CD4-positive, CD25-positive, alpha-beta regulatory T cell (primary cell): ENCODE measurements around the gene PIK3R2. TPM values are rescaled to one million over a fixed set of nuclear protein-coding genes. Genes with fewer than 3 reads are reported as not detected.
"Not testable (repeated sequence)": the region's sequence is repeated elsewhere in the genome, so short reads cannot be mapped to it uniquely, and the experiment has no call there.

ENCODE experiments used
- ATAC-seq, 2 donors: fragments of 150-1000 bp; cut with Tn5 transposase; one replicate each; pipeline ENCODE4 v1.10.0; 2021; ENCODE audit warnings: low read depth in 2 of 2, moderate number of reproducible peaks in 2 of 2, moderate library complexity in 1 of 2
- DNase-seq, 3 donors: peaks; one replicate each; pipeline versions ENCODE4 v3.0.0 to v3.0.0-alpha.2; 2012 to 2022; ENCODE audit warnings: mixed read lengths in 1 of 3
- H3K27ac ChIP-seq: one replicate; pipeline ENCODE4 v1.7.0; 2013; ENCODE audit warnings: mild to moderate bottlenecking, low read length; ENCODE audit not compliant: insufficient read depth, poor library complexity, severe bottlenecking
- H3K27me3 ChIP-seq: one replicate; pipeline ENCODE4 v1.7.0; 2013; ENCODE audit warnings: low read length; ENCODE audit not compliant: control insufficient read depth, insufficient read depth
- H3K36me3 ChIP-seq: one replicate; pipeline ENCODE4 v1.7.0; 2013; ENCODE audit warnings: mild to moderate bottlenecking, low read length, moderate library complexity; ENCODE audit not compliant: control insufficient read depth, insufficient read depth
- H3K4me1 ChIP-seq: 2 replicates; pipeline ENCODE4 v1.7.0; 2013; ENCODE audit warnings: mild to moderate bottlenecking, low read length; ENCODE audit not compliant: insufficient read depth, control insufficient read depth, poor library complexity, severe bottlenecking
- H3K4me3 ChIP-seq: one replicate; pipeline ENCODE4 v1.7.0; 2013; ENCODE audit warnings: low read depth, mild to moderate bottlenecking, low read length, moderate library complexity
- H3K9me3 ChIP-seq, 2 experiments: 1 replicate in 1 of 2; 2 replicates in 1 of 2; pipeline ENCODE4 v1.7.0; 2013; ENCODE audit warnings: low read length in 2 of 2, mild to moderate bottlenecking in 1 of 2, moderate library complexity in 1 of 2; ENCODE audit not compliant: control insufficient read depth in 2 of 2
- H3K27ac Mint-ChIP-seq, 3 donors: one replicate each; pipeline ENCODE4 v1.8.0; 2020 to 2022; ENCODE audit warnings: mild to moderate bottlenecking in 3 of 3, mixed read lengths in 3 of 3, moderate library complexity in 2 of 3
- H3K27me3 Mint-ChIP-seq: one replicate; pipeline ENCODE4 v1.8.0; 2022; ENCODE audit warnings: mild to moderate bottlenecking, mixed read lengths
- H3K36me3 Mint-ChIP-seq: one replicate; pipeline ENCODE4 v1.8.0; 2020; ENCODE audit warnings: mixed read lengths
- H3K4me1 Mint-ChIP-seq, 4 donors: one replicate each; pipeline ENCODE4 v1.8.0; 2020 to 2022; ENCODE audit warnings: mixed read lengths in 4 of 4, mild to moderate bottlenecking in 1 of 4
- H3K4me3 Mint-ChIP-seq, 4 donors: one replicate each; pipeline ENCODE4 v1.8.0; 2020 to 2022; ENCODE audit warnings: mild to moderate bottlenecking in 4 of 4, mixed read lengths in 4 of 4, moderate library complexity in 3 of 4
- H3K9me3 Mint-ChIP-seq, 7 donors: one replicate each; pipeline ENCODE4 v1.8.0; 2020 to 2022; ENCODE audit warnings: mixed read lengths in 7 of 7, mild to moderate bottlenecking in 3 of 7, moderate library complexity in 2 of 7
- polyA plus RNA-seq, 4 donors: library from polyadenylated mRNA; unstranded; fragments of 300-500 nt; fragmentation: Illumina TruSeq; gene quantifications; one replicate each; pipeline ENCODE4 v1.2.3, GENCODE V29; 2021
- total RNA-seq: library from RNA; stranded (reverse); gene quantifications from one replicate; pipeline ENCODE4 v1.2.3, GENCODE V29; 2022

The PIK3R2 gene
- total and polyA plus RNA-seq, 5 donors from 2014 or later = 0.42 to 9.4 (median 3.2) TPM

GRCh38 chr19:18203863-18204393 lies 51.0 kb downstream of the PIK3R2 start, which contains the start of gene RAB3A:
TSS of gene RAB3A (minus strand) at chr19:18204042. CDS start at chr19:18202740, 1,302 bp downstream.
- Histone ChIP-seq H3K27me3 (no peaks in the 10 kb centered on the region), H3K4me1 (peaks cover 24% of the 10 kb centered on the region), H3K4me3 (peak within 1 kb of the TSS; percentile 70), H3K36me3 (no peaks in the 10 kb centered on the region), H3K27ac (peak within 1 kb of the TSS; percentile 78), H3K9me3 (no peaks in the 10 kb centered on the region)
- Mint-ChIP-seq H3K27me3 (peaks cover 6% of the 10 kb centered on the region), H3K9me3 (no peaks in the 10 kb centered on the region), H3K4me1 (peaks cover 4 to 35% (median 7%) of the 10 kb centered on the region in 4 donors), H3K27ac (peak within 1 kb of the TSS; percentile 67 to 97 (median 94)), H3K4me3 (peak within 1 kb of the TSS; percentile 94 to 97 (median 94)), H3K36me3 (no peaks in the 10 kb centered on the region)
- DNase-seq = peak; percentile 99 to 100 (median 100)
- peak; percentile 89 to 93 for ATAC-seq

GRCh38 chr19:18204394-18205199 lies 51.6 kb downstream of the PIK3R2 start:
- Mint-ChIP-seq H3K4me3 (peak overlapping the region; percentile 94 to 97 (median 94)), H3K9me3 (no peaks in the 10 kb centered on the region), H3K27ac (peak overlapping the region; percentile 67 to 97 (median 94)), H3K27me3 (peaks cover 6% of the 10 kb centered on the region), H3K4me1 (peaks cover 4 to 35% (median 7%) of the 10 kb centered on the region in 4 donors), H3K36me3 (no peaks in the 10 kb centered on the region)
- ATAC-seq (no peak), DNase-seq (no peak)
- H3K4me3 ChIP-seq = peak overlapping the region; percentile 70
- no peaks in the 10 kb centered on the region for H3K27me3 ChIP-seq
- no peaks in the 10 kb centered on the region for H3K36me3 ChIP-seq
- H3K27ac ChIP-seq = peak overlapping the region; percentile 78
- no peaks in the 10 kb centered on the region for H3K9me3 ChIP-seq
- H3K4me1 ChIP-seq = peaks cover 24% of the 10 kb centered on the region

- peak overlapping the region; percentile 78 for H3K27ac ChIP-seq
- peaks cover 24% of the 10 kb centered on the region for H3K4me1 ChIP-seq
- peaks cover 4 to 35% (median 7%) of the 10 kb centered on the region in 4 donors for H3K4me1 Mint-ChIP-seq
- no peaks in the 10 kb centered on the region for H3K36me3 Mint-ChIP-seq
- no peaks in the 10 kb centered on the region for H3K9me3 Mint-ChIP-seq
- H3K36me3 ChIP-seq = no peaks in the 10 kb centered on the region
- H3K27me3 ChIP-seq = no peaks in the 10 kb centered on the region
- no peak overlapping the region for H3K4me3 ChIP-seq
- H3K4me3 Mint-ChIP-seq = peak overlapping the region; percentile 94 to 97 (median 94)
- ATAC-seq = no peak
- peak; percentile 42 to 75 (median 48) for DNase-seq
- peak overlapping the region; percentile 26 to 97 (median 94) for H3K27ac Mint-ChIP-seq
- peaks cover 10% of the 10 kb centered on the region for H3K27me3 Mint-ChIP-seq
- H3K9me3 ChIP-seq = no peaks in the 10 kb centered on the region
Measured at GRCh38 chr19:18205200-18205892, 52.4 kb downstream of the PIK3R2 start.

GRCh38 chr19:18206018-18206417 lies 53.1 kb downstream of the PIK3R2 start:
- Histone ChIP-seq H3K27me3 (no peaks in the 10 kb centered on the region), H3K4me1 (peaks cover 24% of the 10 kb centered on the region), H3K36me3 (no peaks in the 10 kb centered on the region), H3K4me3 (no peak overlapping the region), H3K27ac (no peak overlapping the region), H3K9me3 (no peaks in the 10 kb centered on the region)
- H3K9me3 Mint-ChIP-seq = no peaks in the 10 kb centered on the region
- H3K27ac Mint-ChIP-seq = no peak overlapping the region
- H3K4me1 Mint-ChIP-seq = peaks cover 4 to 35% (median 7%) of the 10 kb centered on the region in 4 donors
- H3K4me3 Mint-ChIP-seq = peak overlapping the region in 2 of 4 donors; percentile 28 to 61
- DNase-seq (no peak), ATAC-seq (no peak)
- no peaks in the 10 kb centered on the region for H3K36me3 Mint-ChIP-seq
- H3K27me3 Mint-ChIP-seq = peaks cover 14% of the 10 kb centered on the region

- Histone ChIP-seq H3K9me3 (no peaks in the 10 kb centered on the region), H3K4me1 (peaks cover 18% of the 10 kb centered on the region), H3K4me3 (no peak overlapping the region), H3K27ac (no peak overlapping the region), H3K27me3 (no peaks in the 10 kb centered on the region), H3K36me3 (no peaks in the 10 kb centered on the region)
- Mint-ChIP-seq H3K27ac (no peak overlapping the region), H3K9me3 (no peaks in the 10 kb centered on the region), H3K27me3 (peaks cover 18% of the 10 kb centered on the region), H3K36me3 (no peaks in the 10 kb centered on the region), H3K4me3 (peak overlapping the region in 1 of 4 donors; percentile 21), H3K4me1 (peaks cover under 1 to 20% (median 7%) of the 10 kb centered on the region in 4 donors)
- ATAC-seq (no peak), DNase-seq (peak; percentile 32 to 50 (median 44))
Measured at GRCh38 chr19:18208098-18208951, 55.4 kb downstream of the PIK3R2 start.

- not testable (repeated sequence) for ATAC-seq, H3K36me3 Mint-ChIP-seq, H3K9me3 Mint-ChIP-seq, H3K4me1 Mint-ChIP-seq, H3K27me3 ChIP-seq, H3K27ac Mint-ChIP-seq, H3K4me1 ChIP-seq, DNase-seq, H3K4me3 ChIP-seq, H3K27ac ChIP-seq, H3K36me3 ChIP-seq, H3K9me3 ChIP-seq, H3K4me3 Mint-ChIP-seq
- peaks cover 19% of the 10 kb centered on the region for H3K27me3 Mint-ChIP-seq
Measured at GRCh38 chr19:18209912-18210311, 56.9 kb downstream of the PIK3R2 start.

- no peak for ATAC-seq
- no peak overlapping the region for H3K27ac Mint-ChIP-seq
- peaks cover 23% of the 10 kb centered on the region for H3K27me3 Mint-ChIP-seq
- H3K4me3 ChIP-seq = no peak overlapping the region
- no peaks in the 10 kb centered on the region for H3K9me3 Mint-ChIP-seq
- no peak overlapping the region for H3K4me3 Mint-ChIP-seq
- H3K4me1 ChIP-seq = no peaks in the 10 kb centered on the region
- H3K36me3 ChIP-seq = no peaks in the 10 kb centered on the region
- H3K36me3 Mint-ChIP-seq = no peaks in the 10 kb centered on the region
- no peak for DNase-seq
- peaks cover 0 to 4% (median under 1%) of the 10 kb centered on the region in 4 donors for H3K4me1 Mint-ChIP-seq
- no peaks in the 10 kb centered on the region for H3K9me3 ChIP-seq
- H3K27me3 ChIP-seq = no peaks in the 10 kb centered on the region
- no peak overlapping the region for H3K27ac ChIP-seq
Measured at GRCh38 chr19:18211683-18212082, 58.7 kb downstream of the PIK3R2 start.
